ENCODE measurements around the gene CAMTA1. TPM values are rescaled to one million over a fixed set of nuclear protein-coding genes. Genes with fewer than 3 reads are reported as not detected.
"Not testable (repeated sequence)": the region's sequence is repeated elsewhere in the genome, so short reads cannot be mapped to it uniquely, and the experiment has no call there.

Gene CAMTA1, protein sequence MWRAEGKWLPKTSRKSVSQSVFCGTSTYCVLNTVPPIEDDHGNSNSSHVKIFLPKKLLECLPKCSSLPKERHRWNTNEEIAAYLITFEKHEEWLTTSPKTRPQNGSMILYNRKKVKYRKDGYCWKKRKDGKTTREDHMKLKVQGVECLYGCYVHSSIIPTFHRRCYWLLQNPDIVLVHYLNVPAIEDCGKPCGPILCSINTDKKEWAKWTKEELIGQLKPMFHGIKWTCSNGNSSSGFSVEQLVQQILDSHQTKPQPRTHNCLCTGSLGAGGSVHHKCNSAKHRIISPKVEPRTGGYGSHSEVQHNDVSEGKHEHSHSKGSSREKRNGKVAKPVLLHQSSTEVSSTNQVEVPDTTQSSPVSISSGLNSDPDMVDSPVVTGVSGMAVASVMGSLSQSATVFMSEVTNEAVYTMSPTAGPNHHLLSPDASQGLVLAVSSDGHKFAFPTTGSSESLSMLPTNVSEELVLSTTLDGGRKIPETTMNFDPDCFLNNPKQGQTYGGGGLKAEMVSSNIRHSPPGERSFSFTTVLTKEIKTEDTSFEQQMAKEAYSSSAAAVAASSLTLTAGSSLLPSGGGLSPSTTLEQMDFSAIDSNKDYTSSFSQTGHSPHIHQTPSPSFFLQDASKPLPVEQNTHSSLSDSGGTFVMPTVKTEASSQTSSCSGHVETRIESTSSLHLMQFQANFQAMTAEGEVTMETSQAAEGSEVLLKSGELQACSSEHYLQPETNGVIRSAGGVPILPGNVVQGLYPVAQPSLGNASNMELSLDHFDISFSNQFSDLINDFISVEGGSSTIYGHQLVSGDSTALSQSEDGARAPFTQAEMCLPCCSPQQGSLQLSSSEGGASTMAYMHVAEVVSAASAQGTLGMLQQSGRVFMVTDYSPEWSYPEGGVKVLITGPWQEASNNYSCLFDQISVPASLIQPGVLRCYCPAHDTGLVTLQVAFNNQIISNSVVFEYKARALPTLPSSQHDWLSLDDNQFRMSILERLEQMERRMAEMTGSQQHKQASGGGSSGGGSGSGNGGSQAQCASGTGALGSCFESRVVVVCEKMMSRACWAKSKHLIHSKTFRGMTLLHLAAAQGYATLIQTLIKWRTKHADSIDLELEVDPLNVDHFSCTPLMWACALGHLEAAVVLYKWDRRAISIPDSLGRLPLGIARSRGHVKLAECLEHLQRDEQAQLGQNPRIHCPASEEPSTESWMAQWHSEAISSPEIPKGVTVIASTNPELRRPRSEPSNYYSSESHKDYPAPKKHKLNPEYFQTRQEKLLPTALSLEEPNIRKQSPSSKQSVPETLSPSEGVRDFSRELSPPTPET (N-terminal part only)
- total RNA-seq = 53.3 TPM
- polyA plus RNA-seq = 115 TPM

DNA sequence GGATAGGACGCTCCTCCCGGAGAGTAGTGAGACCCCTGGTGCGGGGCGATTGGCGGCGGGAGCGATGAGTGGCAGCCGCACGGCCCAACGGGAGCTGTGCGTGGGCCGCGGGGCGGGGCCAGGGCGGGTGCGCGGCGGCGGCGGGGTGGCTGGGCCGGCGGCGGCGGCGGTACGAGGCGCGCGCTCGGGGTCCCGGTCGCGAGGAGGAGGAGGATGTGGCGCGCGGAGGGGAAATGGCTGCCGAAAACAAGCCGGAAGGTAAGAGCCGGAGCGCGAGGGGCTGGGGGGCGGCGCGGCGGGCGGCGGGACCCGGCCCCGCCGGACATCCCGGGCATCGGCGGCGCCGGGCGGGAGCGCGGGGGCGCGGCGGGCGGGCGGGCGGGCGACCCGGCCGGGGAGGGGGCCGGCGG, at the start of gene CAMTA1:
Gene CAMTA1, plus strand, starts transcription at position 137 of the 410 bp plus-strand sequence. Its CDS starts 77 bp downstream, at position 214.
- DNase-seq (ENCODE audit: extremely low spot score) = no peak
- under 1% methylated on average over 68 of the region's 69 CpGs for WGBS
- H3K4me1 ChIP-seq (ENCODE audit: insufficient read depth) = no peaks in the 10 kb centered on the region
- peak within 1 kb of the TSS; percentile 100 for H3K27ac ChIP-seq (ENCODE audit: low read depth)
- H3K4me3 ChIP-seq (ENCODE audit: low read depth, low read length) = peak within 1 kb of the TSS; percentile 96
- no peaks in the 10 kb centered on the region for H3K36me3 ChIP-seq (ENCODE audit: insufficient read depth)

DNA sequence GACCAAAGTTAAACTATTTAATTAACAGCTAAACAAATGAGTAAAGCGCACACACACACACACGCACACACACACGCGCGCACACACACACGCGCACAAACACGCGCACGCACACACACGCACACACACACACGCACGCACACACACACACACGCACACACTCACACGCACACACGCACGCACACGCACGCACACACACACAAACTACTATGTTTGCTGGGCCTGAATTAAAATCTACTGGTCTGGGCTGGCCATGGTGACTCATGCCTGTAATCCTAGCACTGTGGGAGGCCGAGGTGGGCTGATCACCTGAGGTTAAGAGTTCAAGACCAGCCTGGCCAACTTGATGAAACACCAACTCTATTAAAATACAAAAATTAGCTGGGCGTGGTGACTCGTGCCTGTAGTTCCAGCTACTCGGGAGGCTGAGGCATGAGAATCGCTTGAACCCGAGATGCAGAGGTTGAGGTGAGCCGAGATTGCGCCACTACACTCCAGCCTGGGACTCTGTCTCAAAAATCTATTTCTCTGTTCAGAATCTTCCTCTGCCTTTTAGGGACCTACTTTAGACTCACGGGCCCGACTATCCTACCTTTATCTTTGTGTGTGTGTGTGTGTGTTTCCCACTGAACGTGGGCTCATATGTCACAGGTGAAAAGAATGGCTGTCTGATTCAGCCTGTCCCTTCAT, 46.1 kb upstream of the CAMTA1 start:
- Histone ChIP-seq H3K27ac (ENCODE audit: low read depth) (no peak overlapping the region), H3K36me3 (ENCODE audit: insufficient read depth) (no peaks in the 10 kb centered on the region), H3K4me3 (ENCODE audit: low read depth, low read length) (no peak overlapping the region), H3K4me1 (ENCODE audit: insufficient read depth) (no peaks in the 10 kb centered on the region)
- DNase-seq (ENCODE audit: extremely low spot score) = no peak
- 84% methylated on average over 30 of the region's 30 CpGs for WGBS

DNA sequence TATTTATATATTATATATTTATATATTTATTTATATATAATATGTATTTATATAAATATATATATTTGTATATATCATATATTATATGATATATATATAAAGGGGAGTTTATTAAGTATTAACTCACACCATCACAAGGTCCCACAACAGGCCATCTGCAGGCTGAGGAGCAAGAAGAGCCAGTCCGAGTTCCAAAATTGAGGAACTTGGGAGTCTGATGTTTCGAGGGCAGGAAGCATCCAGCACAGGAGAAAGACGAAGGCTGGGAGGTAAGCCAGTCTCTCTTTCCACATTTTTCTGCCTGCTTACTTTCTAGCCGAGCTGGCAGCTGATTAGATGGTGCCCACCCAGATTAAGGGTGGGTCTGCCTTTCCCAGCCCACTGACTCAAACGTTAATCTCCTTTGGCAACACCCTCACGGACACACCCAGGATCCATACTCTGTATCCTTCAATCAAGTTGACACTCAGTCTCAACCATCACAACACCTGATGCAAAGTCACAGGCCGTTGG, 42.5 kb upstream of the CAMTA1 start:
- 71% methylated on average over 7 of the region's 7 CpGs for WGBS
- not testable (repeated sequence) for H3K27ac ChIP-seq (ENCODE audit: low read depth); H3K4me1 ChIP-seq (ENCODE audit: insufficient read depth); H3K4me3 ChIP-seq (ENCODE audit: low read depth, low read length); H3K36me3 ChIP-seq (ENCODE audit: insufficient read depth); DNase-seq (ENCODE audit: extremely low spot score)

DNA sequence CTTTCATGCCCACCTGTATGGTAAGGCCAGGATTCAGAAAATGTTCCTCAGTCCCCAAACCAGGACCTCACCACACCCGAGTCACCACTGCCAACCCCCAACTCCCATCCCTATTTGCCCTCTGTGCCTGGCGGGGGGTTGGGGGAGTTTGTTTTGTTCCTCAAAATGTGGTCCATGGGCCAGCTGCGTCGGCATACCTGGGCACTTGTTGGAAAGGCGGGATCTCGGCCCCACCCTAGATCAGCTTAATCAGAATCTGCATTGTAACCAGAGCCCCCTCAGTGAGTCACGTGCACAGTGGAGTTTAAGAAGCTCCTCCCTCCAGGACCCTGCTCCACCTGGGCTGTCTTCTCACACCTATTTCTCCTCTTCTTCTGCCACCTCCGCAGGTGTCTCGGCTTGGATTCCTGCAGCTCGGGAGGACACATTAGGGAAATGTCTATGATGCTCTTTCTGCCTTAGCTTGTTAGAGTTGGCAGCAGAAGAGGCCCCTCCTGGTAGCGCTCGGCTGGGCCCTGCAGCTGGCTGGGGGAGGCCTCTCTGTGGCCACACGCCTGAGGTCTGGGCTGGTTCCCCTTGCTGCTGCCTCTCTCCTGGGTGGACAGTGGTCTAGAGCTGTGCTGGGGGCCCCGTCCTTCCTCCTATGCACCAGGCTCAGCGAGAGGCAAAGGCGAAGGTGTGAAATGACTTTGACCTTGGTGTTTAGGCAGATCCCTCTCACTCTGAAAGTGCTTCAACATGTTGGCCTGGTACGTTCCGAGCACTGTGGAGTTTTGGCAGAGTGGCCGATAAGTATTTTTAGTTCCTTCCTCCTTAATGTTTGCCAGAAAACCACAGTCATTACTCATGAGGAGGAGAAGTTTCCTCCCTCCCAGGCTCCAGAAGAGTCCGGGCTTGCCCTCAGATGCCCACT, 41.8 kb upstream of the CAMTA1 start:
- Histone ChIP-seq H3K4me1 (ENCODE audit: insufficient read depth) (no peaks in the 10 kb centered on the region), H3K27ac (ENCODE audit: low read depth) (peak overlapping the region; percentile 55), H3K4me3 (ENCODE audit: low read depth, low read length) (no peak overlapping the region), H3K36me3 (ENCODE audit: insufficient read depth) (no peaks in the 10 kb centered on the region)
- WGBS = 35% methylated on average over 20 of the region's 20 CpGs
- no peak for DNase-seq (ENCODE audit: extremely low spot score)

DNA sequence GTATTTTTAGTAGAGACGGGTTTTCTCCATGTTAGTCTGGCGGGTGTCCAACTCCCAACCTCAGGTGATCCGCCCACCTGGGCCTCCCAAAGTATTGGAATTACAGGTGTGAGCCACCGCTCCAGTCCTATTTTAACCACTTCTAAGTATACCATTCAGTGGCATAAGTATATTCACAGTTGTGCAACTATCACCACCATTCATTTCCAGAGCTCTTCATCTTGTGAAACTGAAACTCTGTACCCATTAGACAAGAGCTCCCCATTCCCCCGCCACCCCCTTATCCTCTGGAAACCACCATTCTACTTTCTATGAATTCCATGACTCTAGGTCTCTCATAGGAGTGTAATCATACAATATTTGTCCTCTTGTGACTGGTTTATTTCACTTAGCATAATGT, 40.2 kb upstream of the CAMTA1 start:
- DNase-seq (ENCODE audit: extremely low spot score) = no peak
- no peak overlapping the region for H3K4me3 ChIP-seq (ENCODE audit: low read depth, low read length)
- H3K4me1 ChIP-seq (ENCODE audit: insufficient read depth) = no peaks in the 10 kb centered on the region
- no peak overlapping the region for H3K27ac ChIP-seq (ENCODE audit: low read depth)
- H3K36me3 ChIP-seq (ENCODE audit: insufficient read depth) = no peaks in the 10 kb centered on the region
- 89% methylated on average over 5 of the region's 5 CpGs for WGBS

DNA sequence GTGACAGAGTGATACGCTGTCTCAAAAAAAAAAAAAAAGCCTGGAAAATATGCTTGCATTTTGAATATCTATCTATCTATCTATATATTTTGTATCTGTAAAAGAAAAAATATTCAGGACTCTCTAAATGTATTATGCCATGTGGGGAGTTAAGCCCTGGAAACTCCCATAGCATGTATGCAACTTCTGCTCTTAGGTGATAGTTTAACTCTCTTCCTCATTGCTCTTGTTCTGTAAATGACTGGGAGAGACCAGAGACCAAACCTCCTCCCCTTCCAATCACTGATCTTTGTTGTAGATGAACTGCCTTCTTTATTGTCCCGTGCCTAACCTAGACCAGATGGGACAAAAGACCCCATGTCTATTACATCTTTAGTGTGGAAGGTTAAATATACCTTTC, 37.6 kb upstream of the CAMTA1 start:
- H3K36me3 ChIP-seq (ENCODE audit: insufficient read depth) = no peaks in the 10 kb centered on the region
- 88% methylated on average over 2 of the region's 2 CpGs for WGBS
- no peak for DNase-seq (ENCODE audit: extremely low spot score)
- H3K4me1 ChIP-seq (ENCODE audit: insufficient read depth) = no peaks in the 10 kb centered on the region
- no peak overlapping the region for H3K27ac ChIP-seq (ENCODE audit: low read depth)
- H3K4me3 ChIP-seq (ENCODE audit: low read depth, low read length) = no peak overlapping the region

DNA sequence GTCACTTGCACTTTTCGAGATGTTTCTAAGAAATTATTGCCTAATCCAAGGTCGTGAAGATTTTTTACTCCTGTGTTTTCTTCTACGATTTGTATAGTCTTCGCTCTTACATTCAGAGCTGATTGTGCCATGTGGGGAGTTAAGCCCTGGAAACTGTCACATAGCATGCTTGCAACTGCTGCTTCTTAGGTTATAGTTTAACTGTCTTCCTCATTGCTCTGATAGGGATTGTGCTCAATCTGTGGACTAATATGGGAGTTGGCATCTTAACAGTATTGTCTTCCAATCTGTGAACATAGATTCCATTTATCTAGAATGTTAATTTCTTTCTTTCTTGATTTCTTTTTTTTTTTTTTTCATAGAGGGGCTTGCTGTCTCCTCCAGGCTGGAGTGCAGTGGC, 34.8 kb upstream of the CAMTA1 start:
- Histone ChIP-seq H3K4me3 (ENCODE audit: low read depth, low read length) (no peak overlapping the region), H3K36me3 (ENCODE audit: insufficient read depth) (no peaks in the 10 kb centered on the region), H3K4me1 (ENCODE audit: insufficient read depth) (no peaks in the 10 kb centered on the region), H3K27ac (ENCODE audit: low read depth) (no peak overlapping the region)
- no peak for DNase-seq (ENCODE audit: extremely low spot score)
- 91% methylated on average over 4 of the region's 4 CpGs for whole genome bisulfite sequencing

DNA sequence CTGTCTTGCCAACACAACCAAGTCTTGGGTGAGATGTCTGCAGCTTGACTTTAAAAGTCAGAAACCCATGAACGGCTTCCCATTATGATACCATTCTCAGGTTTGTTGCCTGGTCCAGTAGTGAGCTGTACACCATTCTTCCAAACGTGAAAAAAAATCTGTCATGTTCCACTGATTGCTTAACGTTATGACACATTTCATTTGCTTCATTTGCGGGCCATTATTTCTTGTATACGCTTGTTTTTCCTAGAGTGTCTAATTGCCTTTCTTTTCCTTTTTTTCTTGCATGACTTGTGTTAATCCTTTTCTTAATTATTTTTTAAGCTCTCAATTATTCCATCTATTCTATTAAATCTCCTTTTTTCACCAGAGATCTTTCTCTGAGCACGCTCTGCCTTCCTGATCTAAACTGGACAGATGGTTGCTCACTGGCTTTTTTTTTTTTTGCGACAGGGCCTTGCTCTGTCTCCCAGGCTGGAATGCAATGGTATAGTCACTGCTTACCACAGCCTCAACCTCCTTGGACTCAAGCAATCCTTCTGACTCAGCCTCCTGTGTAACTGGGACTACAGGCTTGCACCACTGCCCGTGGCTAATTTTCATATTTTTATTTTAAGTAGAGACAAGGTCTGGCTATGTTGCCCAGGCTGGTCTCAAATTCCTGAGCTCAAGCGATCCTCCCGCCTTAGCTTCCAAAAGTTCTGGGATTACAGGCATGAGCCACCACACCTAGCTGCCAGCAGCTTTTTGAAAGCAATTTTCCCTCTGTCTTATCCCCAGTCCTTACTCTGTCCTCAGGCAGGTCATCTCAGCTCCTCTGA, 31.7 kb upstream of the CAMTA1 start:
- H3K36me3 ChIP-seq (ENCODE audit: insufficient read depth) = no peaks in the 10 kb centered on the region
- H3K27ac ChIP-seq (ENCODE audit: low read depth) = no peak overlapping the region
- DNase-seq (ENCODE audit: extremely low spot score) = no peak
- WGBS = 79% methylated on average over 10 of the region's 10 CpGs
- no peak overlapping the region for H3K4me3 ChIP-seq (ENCODE audit: low read depth, low read length)
- H3K4me1 ChIP-seq (ENCODE audit: insufficient read depth) = no peaks in the 10 kb centered on the region

DNA sequence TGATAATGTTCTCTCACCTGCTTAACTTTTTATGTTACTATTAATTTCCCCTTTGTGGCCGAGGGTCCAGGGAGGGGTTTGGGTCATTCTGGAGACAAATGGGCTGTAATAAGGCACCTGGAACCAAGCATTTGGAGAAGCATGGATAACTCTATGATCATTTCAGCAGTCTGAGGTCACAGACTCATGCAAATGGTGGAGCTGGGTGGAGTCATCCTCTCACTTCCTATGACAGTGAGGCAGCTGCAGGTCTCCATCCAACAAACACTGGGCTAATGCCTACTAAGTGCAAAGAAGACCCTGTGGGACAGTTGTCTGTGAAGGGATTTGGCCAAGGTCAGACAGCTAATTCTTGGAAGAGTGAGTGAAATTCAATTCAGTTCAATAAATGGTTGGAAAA, 28.8 kb upstream of the CAMTA1 start:
- H3K36me3 ChIP-seq (ENCODE audit: insufficient read depth) = no peaks in the 10 kb centered on the region
- DNase-seq (ENCODE audit: extremely low spot score) = no peak
- no peaks in the 10 kb centered on the region for H3K4me1 ChIP-seq (ENCODE audit: insufficient read depth)
- WGBS = 36% methylated on average over 1 of the region's 1 CpG
- no peak overlapping the region for H3K4me3 ChIP-seq (ENCODE audit: low read depth, low read length)
- H3K27ac ChIP-seq (ENCODE audit: low read depth) = no peak overlapping the region

DNA sequence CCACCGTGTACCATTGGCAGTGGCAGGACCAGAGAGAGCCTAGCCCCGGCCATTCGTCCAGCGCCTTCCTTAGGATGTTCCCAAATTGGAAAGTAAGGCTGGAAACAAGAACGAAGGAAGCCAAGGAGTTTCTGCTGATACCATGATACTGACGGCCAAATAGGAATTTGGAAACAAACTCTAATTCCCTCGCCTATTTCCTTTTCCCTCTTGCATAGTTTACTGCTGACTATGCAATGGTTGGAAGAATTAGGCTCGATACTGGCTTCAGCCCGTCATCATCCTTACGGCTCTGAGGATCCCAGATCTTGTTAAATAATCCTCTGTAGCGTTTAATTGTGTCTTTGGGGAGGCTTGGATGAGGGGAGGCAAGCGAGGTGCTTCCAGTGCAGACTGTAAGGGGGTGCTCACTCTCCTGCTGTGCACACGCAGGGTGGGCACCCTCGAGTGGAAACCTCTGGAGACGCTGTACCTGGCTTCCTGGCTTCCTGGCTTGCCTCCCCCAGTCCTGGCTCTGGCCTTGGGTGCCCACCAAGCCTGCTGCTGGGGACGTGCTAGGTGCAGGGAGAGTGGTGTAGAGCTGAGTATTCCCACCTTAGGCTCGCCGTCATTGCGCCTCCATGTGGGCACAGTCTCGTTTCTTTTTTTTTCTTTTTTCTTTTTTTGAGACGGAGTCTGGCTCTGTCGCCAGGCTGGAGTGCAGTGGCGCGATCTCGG, 27.4 kb upstream of the CAMTA1 start:
- Histone ChIP-seq H3K27ac (ENCODE audit: low read depth) (no peak overlapping the region), H3K4me1 (ENCODE audit: insufficient read depth) (no peaks in the 10 kb centered on the region), H3K36me3 (ENCODE audit: insufficient read depth) (no peaks in the 10 kb centered on the region), H3K4me3 (ENCODE audit: low read depth, low read length) (no peak overlapping the region)
- WGBS = 68% methylated on average over 25 of the region's 25 CpGs
- no peak for DNase-seq (ENCODE audit: extremely low spot score)

DNA sequence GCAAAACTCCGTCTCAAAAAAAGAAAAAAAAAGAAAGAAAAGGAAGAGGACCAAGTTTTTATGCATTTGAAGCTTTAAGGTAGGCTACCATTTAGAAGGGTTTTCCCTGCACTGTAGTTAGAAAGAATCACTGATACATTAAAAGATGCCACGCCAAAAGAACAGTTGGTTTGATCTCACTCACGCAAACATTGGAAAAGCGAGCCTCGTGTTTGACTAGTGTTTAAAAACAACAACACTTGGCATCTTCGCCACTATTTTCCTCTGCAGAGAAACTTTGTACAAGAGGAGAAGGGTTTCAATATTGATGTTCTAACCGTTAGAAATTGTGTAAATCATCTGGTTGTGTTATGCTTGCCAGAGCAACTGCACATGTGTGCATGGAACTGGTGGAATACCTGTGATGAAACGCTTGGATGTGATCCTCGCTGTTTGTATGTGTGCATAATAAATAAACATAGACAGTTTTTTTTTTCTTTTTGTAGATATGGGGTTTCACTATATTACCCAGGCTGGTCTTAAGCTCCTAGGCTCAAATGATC, 24.0 kb upstream of the CAMTA1 start:
- Histone ChIP-seq H3K4me1 (ENCODE audit: insufficient read depth) (no peaks in the 10 kb centered on the region), H3K36me3 (ENCODE audit: insufficient read depth) (no peaks in the 10 kb centered on the region), H3K27ac (ENCODE audit: low read depth) (no peak overlapping the region), H3K4me3 (ENCODE audit: low read depth, low read length) (no peak overlapping the region)
- WGBS = 83% methylated on average over 9 of the region's 9 CpGs
- no peak for DNase-seq (ENCODE audit: extremely low spot score)
